Activated CD4-positive, alpha-beta T cell treated with anti-CD3 and anti-CD28 coated beads, Interleukin-2, Interleukin-6, amounts not matched to agents 100 ng/mL and 50 ng/mL, durations not matched to agents 16 hours and 8 hours (primary cell): Measurements from ENCODE around the gene TLL1.

Experiments
- DNase-seq: peaks from one replicate; pipeline ENCODE4 v3.0.0-alpha.2; 2020

Gene TLL1

DNA sequence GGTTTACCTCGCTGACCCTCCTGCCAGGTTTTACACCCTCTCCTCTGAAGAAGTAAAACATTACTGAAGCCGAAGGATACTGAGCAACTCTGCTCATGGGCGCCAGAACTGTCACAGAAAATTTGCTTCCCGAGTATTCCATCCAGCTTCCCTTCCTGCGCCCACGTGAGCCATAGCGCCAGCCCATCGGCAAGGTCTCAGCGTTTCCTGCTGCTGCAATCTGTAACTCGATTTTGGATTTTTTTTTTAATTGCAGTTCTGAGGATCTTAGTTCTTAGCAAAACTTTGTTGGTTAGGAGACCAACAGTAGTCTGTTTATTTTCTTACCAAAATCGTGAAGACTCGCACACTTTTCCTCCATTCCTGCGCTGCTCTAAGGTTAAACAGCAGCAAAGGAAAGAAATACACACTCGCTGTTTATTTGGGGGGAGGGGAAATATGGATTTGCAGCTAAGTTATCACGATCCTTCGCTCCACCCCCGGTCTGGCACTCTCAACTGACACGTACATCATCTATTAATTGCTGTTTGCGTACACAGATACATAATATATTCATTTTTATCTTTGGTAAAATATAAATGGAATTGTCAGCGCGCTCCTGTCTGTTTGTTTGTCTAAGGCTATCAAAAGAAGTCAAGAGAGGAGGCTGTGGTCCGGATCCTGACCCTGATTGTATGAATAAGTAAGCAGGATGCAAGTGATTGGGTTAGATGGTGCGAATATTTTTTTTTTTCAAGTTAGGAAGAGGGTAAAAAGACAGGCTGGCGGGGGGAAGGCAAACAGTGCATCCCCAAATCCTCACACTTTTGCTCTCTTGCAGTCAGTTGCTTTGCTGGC lies at the start of gene TLL1:
TSS of gene TLL1 (plus strand) at position 777 of the 837 bp plus-strand sequence. CDS start 668 bp downstream, outside the sequence.
- DNase-seq = no peak

DNA sequence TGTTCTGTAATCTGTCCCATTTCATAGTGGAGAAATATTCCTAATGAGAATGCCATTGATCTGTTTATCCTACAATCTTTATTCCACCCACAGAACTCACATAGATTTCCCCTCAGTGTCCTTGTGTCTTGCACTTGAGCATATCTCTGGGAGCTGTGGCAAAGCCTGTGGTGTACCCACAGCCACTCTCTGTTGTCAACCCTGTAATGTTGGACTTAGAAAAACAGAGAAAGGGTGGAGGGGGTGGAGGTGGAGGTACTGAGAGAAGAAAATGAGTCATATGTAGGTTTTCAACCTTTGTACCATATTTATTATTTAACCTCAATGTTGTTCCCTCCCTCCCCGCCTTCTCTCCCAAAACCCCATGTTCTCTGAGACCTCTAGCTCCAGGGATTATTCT lies 46.9 kb upstream of the TLL1 start:
- no peak for DNase-seq

DNA sequence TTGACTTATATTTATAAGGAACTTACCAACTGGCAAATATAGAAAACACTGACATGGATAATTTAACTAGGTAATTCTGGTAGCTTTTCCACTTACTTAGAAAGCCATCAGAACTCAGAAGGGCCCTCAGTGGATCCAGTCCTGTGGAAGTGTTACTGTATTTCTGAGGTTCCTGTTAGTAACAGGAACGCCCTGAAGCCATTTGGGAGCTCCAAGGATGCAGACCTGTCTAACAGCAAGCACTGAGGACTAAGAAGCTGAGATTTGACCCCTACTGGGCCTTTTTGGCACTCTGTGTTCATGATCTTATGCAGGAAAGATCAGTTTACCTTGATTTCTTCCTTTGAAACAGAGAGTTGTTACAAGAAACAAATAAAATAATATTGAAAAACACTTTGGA lies 46.0 kb upstream of the TLL1 start:
- DNase-seq = no peak

DNA sequence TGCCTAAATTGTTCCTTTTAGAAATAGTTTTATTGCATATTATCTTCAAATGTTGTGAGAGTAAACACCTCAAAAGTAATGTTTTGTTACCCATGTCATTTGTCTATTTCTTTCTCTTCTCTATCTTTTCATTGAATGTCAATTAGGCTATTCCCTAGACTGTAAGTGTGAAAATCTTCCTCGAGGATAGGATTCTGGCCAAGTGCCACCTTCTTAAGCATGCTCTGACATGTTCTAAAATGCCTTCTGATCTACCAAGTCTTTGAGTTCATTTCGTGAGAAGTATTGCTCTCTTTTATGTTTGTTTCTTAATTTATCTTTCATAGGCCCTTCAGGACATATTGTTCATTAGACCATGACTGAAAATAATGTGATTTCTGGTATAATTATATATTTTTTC lies 44.1 kb upstream of the TLL1 start:
- DNase-seq = no peak

DNA sequence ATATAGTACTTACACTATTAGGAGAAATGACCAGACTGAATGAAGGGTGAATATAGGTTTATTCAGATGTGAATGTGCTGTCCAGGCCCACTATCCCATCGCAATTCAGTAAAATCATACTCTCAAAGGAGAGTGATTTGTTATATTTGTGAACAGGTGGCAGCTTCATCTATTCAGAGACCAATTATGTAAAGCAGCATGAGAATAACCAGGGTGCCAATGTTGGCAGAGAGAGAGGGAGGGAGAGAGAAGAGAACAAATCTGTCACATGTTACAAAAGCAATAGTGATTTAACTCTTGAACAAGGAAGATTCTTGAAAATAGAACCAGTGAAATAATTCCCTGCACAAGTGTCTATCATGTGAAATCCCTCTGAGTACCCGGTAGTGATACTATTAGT lies 38.9 kb upstream of the TLL1 start:
- DNase-seq = no peak

DNA sequence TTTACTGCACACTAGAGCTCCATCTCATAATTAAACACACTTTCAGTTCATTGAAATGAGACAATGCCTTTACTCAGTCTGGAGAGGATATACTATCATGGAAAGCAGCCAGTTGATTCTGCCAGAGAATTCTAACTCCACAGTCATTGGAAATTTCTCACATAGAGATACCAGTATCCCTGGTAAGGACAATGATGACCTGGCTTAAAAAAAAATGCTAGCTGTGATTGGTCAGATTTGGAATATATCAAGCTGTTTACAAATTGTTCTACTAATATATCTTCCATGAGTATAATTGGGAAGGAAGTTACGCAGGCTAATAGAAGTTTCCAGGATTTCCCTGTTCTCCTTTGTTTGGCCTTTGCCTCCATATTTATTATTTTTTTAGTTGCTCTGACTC lies 34.5 kb upstream of the TLL1 start:
- no peak for DNase-seq

DNA sequence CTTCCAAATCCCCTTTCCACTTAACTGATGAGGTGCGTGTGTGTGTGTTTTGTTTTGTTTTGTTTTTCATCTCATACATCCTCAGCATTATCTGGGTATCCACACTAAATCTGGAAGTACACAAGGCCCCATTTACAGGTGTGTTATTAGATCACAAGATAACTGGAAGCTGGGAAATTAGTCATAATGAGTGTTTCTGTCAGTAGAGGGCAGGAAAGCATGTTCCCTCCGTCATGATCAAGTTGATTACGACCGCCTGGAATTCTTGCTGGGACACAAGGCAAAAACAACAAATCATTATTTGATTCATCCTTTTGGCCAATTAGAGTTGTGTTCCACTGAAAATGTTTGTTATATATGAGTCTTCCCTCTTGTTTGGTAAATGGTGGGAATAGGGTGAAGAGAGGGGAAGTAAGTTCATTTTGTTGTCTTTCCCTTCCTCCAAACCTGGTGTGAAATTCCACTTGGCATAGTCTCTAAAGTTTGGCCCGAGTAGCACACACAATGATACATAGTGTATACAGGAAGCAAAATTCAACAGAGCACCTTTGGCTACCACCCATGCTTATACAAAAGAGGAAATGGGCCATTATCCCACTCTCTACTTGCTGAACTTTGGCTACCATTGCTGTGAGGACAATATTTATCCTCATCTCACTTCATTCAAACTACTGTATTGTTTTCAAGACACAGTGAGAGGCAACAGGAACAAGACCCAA lies 33.3 kb upstream of the TLL1 start:
- no peak for DNase-seq

DNA sequence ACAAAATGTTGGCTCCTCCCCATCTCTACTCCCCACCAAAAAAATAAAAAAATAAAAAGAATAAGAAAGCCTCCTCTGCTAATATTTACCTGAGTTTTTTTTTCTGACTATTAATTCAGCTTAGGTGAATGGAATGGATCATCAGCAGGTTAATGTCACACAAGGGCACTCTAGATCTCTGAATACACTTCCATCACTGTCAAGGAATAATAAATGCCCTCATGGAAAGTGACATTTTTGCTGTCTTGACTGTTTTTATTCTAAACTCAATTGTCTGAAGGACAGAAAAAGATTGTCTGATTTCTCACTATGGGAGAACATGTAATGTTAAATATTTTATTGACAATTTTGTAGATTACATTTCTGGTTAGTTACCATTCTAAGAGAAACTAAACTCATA lies 30.4 kb upstream of the TLL1 start:
- no peak for DNase-seq

DNA sequence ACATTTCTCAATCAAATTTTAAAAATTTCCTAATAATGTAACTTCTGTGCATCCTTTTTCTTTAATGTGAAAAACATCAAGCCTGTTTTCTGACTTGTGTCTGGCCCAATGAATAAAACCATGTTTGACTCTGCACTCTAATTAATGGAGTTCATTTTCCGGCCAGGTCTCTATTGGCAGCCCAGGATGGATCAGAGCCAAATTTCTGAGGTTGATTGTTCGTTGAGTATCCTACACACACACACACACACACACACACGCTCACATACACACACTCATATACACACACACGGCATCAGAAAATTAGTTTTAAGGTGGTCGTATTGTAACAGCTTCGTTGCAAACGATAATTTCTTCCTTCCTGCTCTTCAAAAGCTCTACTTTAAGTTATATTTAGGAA lies 28.9 kb upstream of the TLL1 start:
- DNase-seq = no peak

DNA sequence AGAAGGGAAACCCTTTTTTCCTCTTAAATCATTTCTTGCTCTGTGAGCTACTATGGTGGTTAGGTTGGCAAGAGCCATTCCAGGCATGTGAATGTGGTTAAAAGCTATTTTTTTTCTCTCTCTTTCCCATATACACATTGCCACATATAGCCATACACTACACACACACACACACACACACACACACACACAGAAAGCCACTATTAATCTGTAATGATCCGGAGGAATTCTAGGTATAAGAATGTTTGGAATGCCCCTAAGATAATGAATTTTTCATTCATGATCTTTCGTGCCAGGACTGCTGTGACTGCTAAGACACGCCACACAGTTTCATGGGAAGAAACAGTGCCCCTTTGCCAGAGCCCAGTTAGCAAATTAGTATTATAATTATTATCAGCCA lies 21.8 kb upstream of the TLL1 start:
- DNase-seq = no peak

DNA sequence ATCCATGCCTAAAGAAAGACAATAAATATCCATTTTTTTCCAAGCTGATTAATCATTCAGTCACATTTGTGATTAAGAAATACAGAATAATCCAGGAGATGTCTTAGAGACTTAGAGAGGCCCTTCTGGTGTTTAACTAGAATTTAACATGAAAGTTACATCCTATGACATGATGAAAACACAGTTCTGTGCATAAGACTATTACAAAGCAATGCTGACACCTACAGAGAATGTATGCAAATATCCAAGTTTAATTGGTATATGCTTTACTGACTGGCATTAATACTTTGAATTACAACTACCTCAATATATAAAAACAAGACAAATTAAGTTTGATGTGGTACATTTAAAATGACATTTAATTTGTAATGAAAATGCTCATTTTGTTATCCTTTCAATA lies 17.8 kb upstream of the TLL1 start:
- DNase-seq = no peak

DNA sequence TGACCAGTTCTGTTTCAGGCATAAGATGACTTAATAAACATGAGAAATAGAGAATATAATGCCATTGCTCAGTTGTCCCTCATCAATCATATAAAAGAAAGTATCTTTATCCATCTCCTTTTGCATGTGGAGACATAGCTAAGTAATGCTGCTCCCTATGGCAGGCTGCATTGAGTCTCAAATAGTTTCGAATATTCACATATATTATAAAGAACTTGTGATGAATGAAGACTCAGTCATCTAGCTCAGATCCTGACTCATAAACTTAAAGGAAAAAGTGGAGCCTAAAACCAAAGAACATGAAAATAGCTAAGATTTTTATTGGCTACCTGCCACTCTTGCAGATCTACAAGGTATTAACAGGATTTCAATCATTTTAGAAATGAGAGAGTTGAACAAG lies 11.7 kb upstream of the TLL1 start:
- DNase-seq = no peak

DNA sequence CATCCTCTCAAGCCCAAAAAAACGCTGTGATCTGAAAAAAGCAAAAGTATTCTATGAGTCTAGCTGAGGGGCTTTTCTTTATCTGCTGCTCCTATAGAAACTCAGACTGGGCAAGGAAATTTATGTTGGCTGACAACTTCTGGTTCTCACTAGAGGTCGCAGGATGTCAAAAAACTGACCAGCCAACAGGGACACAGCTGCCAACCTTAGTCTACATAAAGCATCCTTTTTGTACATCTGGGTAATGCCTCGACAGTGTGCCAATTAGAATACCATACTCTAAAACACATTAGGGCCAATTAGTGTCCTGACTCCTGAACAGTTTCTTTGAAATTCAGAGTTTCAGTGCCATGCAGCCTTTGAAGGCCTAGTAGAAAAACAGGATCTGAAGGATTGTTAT lies 8.8 kb upstream of the TLL1 start:
- DNase-seq = no peak

DNA sequence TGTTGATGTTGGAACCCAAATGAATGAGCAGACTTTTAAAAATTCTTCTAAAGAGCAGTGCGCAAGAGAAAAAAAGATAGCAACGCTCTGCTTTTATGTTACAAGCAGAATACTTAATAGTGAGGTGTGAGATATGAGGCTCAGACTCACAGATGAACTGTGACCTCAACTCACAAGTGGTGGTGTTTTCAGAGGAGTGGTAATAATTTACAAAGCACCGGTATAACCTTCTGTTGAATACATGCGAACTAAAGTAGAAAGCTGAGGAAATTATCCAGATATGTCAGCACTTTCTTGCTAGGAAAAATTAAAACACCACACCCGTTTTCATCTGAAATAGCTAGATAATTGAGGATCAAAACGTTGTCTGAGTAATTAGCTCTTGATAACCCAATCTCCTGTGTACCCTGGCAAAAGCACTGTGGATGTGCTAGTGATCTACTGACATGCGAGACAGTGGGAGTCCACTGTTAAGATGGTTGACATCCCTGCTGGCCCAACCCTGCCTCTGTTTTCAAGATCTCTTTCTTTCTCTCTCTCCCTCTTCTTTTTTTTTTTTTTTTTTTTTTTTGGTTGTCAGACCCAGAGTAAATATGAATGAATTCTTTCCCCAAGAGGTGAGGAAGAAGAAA lies 6.9 kb upstream of the TLL1 start:
- DNase-seq = no peak

DNA sequence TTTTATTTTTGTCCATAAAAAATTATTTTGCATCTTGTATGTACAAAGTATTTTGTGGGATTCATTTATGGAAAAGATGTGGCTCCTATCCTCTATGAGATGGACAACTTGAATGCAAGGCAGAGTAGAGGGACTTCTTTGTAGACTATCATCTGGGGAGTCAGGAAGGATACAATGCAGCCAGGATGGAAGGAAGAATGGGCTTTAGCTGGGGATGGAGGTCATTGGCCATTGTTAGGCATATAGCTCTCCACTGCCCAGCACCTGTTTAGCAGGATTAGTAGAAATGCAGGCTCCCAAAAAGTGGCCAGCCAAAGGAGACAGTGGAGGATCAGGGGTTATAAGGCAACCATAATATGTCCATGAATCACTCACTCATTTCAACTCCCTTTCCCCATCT lies 5.1 kb upstream of the TLL1 start:
- DNase-seq = no peak

DNA sequence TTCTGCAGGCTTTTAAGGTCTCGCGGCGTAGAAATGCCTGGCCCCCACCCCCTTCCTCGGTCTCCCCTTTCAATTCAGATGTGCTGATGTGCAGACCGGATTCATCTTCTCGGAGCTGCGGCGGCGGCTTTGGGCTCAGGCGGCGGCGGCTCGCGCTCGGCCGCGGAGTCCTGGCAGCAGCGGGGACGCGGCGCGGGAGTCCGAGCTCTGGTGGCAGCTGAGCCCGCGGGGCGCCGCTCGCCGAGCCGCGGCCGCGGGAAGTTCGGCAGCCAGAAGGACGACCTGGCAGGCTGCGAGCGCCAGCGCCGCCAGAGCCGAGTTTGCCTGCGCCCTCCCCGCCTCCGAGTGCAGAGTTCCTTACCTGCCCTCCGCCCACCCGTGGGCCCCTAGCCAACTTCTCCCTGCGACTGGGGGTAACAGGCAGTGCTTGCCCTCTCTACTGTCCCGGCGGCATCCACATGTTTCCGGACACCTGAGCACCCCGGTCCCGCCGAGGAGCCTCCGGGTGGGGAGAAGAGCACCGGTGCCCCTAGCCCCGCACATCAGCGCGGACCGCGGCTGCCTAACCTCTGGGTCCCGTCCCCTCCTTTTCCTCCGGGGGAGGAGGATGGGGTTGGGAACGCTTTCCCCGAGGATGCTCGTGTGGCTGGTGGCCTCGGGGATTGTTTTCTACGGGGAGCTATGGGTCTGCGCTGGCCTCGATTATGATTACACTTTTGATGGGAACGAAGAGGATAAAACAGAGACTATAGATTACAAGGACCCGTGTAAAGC lies 448 bp downstream of the TLL1 start:
- peak; percentile 4 for DNase-seq

DNA sequence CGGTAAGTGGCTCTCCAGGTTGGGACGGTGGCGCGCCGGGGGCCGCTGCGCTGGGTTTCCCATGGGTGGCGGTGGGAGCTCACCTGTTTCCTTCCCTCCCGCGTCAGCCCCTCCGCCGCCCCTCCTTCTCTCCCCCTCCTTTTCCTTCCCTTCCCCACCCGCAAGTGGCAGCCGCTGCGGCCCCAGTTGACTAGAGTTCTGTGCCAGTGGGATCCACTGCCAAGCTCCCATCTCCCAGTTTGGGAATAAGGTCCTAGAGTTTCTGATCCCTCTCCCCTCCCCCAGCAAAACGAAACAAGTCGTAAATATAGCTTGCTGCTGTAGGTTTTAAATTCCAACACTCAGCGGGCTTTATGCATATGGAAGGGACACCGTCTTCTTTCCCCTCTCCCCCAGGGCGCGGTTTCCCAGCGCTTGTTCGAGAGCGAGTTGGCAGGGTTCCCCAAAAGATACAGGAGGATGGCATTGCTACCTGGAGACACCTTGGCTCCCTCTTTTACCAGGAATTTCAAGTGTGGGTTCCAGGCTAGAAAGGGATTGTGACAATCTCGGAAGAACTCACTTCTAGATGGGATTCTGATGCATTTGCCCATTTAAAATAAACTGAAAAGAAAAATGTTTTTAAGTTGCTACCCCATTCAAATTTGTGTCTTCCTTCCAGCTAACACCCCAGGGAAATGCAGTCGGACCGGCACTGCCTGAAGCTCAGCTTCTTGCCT lies 1.2 kb downstream of the TLL1 start:
- DNase-seq = no peak

DNA sequence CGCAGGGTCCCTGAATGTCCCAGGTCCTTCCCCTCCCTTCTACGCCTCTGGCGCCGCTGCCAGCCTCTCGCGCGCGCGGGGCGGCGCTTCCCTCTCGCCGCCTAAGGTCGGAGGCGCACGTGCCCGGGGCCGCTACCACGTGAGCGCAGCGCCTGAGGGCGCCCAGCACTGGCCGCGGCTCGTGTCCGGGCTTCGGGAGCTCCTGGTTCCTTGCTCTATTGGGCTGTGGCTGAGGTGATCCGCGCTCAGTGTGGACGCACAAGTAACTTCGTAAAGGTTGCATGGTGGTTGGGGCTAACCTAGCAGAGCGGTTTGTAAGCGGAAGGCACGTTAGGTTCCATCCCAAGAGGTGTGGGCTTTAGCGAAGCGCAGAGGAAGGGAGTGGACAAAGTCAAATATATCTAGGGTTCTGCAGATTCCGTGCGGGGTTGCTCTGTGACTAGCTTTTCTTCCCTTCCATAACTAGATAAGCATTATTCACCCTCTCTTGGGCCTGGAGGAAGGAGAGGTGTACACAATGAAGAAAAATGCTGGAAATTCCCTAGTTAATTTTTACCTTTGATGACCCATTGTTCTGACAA lies 1.8 kb downstream of the TLL1 start:
- DNase-seq = no peak

DNA sequence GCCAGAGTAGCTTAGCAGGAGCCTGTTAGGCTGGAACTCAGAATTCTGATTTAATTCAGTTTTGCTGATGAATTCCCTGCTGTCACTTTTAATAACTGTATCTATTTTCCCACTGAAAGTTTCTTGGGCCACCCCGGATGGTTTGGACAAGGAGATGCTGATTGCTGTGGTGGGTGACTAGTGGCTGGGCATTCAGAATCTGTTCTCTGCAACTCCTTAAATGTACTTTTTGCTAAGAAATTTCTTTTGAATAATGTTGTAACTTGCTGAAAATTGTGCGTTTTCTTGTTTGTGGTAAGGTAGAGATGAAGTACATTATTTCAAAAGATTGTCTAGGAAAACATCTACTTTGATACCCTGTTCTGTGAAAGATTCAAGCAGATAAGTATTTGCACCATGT lies 2.4 kb downstream of the TLL1 start:
- no peak for DNase-seq

DNA sequence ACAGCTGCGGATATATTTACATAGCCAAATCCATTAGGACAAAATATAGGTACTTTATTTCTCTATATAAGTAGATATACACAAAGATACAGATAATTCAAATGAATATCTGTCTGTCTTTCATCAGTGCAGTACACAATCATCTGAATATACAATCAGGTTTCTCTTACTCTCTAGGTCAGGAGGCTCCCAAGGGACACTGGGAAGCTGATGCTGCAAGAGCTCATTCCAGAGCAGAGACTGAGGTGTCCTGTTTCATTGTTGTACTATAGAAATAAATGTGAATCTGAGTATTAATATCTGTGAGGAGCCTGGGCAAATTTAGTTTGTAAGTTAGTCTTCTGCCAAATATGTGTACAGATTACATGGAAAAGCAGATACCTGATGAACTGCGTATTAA lies 4.2 kb downstream of the TLL1 start:
- no peak for DNase-seq

DNA sequence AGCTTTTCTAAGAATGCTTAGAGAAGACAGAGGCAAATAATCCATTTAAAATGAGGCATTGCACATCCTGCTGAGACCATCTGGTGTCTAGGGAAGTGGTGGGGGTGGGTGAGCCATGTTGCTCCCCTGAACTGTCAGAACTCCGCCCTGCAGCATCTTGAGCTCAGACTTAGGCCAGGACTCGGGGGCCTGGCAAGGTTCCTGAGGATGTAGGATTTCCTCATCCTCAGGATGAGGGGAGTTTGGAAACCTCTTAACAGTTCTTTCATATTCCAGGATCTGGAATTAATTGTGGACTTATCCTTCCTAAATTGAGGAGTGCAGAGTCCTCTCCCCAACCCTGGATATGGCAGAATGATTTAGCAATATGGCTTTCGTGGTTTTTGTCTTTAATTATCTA lies 6.6 kb downstream of the TLL1 start:
- no peak for DNase-seq

DNA sequence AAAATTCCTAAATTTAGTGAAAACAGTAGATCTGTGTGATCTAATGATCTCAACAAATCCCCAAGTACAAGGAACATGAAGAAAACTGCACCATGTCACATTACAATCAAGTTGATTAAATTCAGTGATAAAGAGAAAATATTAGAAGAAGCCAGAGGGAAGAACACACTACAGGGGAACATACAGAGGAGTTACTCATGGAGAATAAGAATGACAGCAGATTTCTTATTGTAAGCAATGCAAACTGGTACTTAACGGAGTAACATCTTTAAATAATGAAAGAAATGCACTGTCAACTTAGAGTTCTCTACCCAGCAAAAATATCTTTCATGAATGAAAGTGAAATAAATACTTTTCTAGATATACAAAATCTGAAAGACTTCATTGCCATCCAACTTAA lies 21.1 kb downstream of the TLL1 start:
- DNase-seq = no peak
